SK-N-SH treated with all-trans-retinoic acid at 6 μM for 48 hours (cell line): ENCODE results near the gene SNRNP25.

Source experiments
- ATAC-seq: fragments of 200-7000 bp; cut with Tn5 transposase; 3 replicates; pipeline ENCODE4 v1.9.1; 2020; ENCODE audit warnings: mild to moderate bottlenecking, moderate library complexity
- ARNTL ChIP-seq: fragments of 450-650 bp; formaldehyde crosslinking; IDR thresholded peaks from 2 replicates; pipeline ENCODE4 v1.5.0; 2020; ENCODE audit warnings: low read depth, mild to moderate bottlenecking, moderate library complexity, borderline replicate concordance
- BACH2 ChIP-seq: fragments of 250-450 bp; sonication (Bioruptor Pico); IDR thresholded peaks from 2 replicates; pipeline ENCODE4 v1.9.0; 2021; ENCODE audit warnings: mild to moderate bottlenecking, borderline replicate concordance
- CSDC2 ChIP-seq: fragments of 250-450 bp; sonication (Bioruptor Pico); IDR thresholded peaks from 2 replicates; pipeline ENCODE4 v1.5.0; 2020; ENCODE audit warnings: mild to moderate bottlenecking, moderate library complexity
- CSRNP3 ChIP-seq: fragments of 250-450 bp; sonication (Bioruptor Pico); IDR thresholded peaks from 2 replicates; pipeline ENCODE4 v1.5.1; 2021; ENCODE audit warnings: mild to moderate bottlenecking, moderate library complexity
- GLIS3 ChIP-seq: fragments of 250-450 bp; sonication (Bioruptor Pico); IDR thresholded peaks from 2 replicates; pipeline ENCODE4 v1.5.0; 2020; ENCODE audit warnings: mild to moderate bottlenecking, moderate library complexity
- ISL1 ChIP-seq: fragments of 250-450 bp; sonication (Bioruptor Pico); IDR thresholded peaks from 2 replicates; pipeline ENCODE4 v2.1.2; 2022; ENCODE audit warnings: mild to moderate bottlenecking, moderate library complexity
- OSR1 ChIP-seq: fragments of 250-450 bp; sonication (Bioruptor Pico); IDR thresholded peaks from 2 replicates; pipeline ENCODE4 v1.8.0; 2022; ENCODE audit warnings: moderate library complexity, mild to moderate bottlenecking, inconsistent platforms
- PATZ1 ChIP-seq: fragments of 250-450 bp; sonication (Bioruptor Pico); IDR thresholded peaks from 2 replicates; pipeline ENCODE4 v1.8.0; 2020; ENCODE audit warnings: mild to moderate bottlenecking, moderate library complexity, borderline replicate concordance
- POU6F1 ChIP-seq: fragments of 250-450 bp; sonication (Bioruptor Pico); IDR thresholded peaks from 2 replicates; pipeline ENCODE4 v1.8.0; 2021; ENCODE audit warnings: low read depth, mild to moderate bottlenecking, moderate library complexity, borderline replicate concordance
- PPARA ChIP-seq: fragments of 250-450 bp; sonication (Bioruptor Pico); IDR thresholded peaks from 2 replicates; pipeline ENCODE4 v1.5.0; 2020; ENCODE audit warnings: mild to moderate bottlenecking, borderline replicate concordance
- RARB ChIP-seq: fragments of 250-450 bp; sonication (Bioruptor Pico); IDR thresholded peaks from 2 replicates; pipeline ENCODE4 v1.8.0; 2021; ENCODE audit warnings: mild to moderate bottlenecking, moderate library complexity
- SNAI2 ChIP-seq: fragments of 250-450 bp; sonication (Bioruptor Pico); IDR thresholded peaks from 2 replicates; pipeline ENCODE4 v1.5.0; 2020; ENCODE audit warnings: mild to moderate bottlenecking, moderate library complexity
- TCF4 ChIP-seq: fragments of 250-450 bp; sonication (Bioruptor Pico); IDR thresholded peaks from 2 replicates; pipeline ENCODE4 v1.8.0; 2021; ENCODE audit warnings: mild to moderate bottlenecking, moderate library complexity, borderline replicate concordance
- TOX ChIP-seq: fragments of 250-450 bp; sonication (Bioruptor Pico); IDR thresholded peaks from 2 replicates; pipeline ENCODE4 v1.8.0; 2021; ENCODE audit warnings: mild to moderate bottlenecking, moderate library complexity, borderline replicate concordance
- TSHZ2 ChIP-seq: fragments of 250-450 bp; sonication (Bioruptor Pico); IDR thresholded peaks from 2 replicates; pipeline ENCODE4 v1.5.0; 2020; ENCODE audit warnings: mild to moderate bottlenecking, moderate library complexity
- ZC3H10 ChIP-seq: fragments of 250-450 bp; sonication (Bioruptor Pico); IDR thresholded peaks from 2 replicates; pipeline ENCODE4 v1.5.1; 2021; ENCODE audit warnings: mild to moderate bottlenecking, moderate library complexity
- ZFP3 ChIP-seq: fragments of 250-450 bp; sonication (Bioruptor Pico); IDR thresholded peaks from 2 replicates; pipeline ENCODE4 v1.5.0; 2020; ENCODE audit warnings: mild to moderate bottlenecking, moderate library complexity
- ZFP30 ChIP-seq: fragments of 450-650 bp; formaldehyde crosslinking; IDR thresholded peaks from 2 replicates; pipeline ENCODE4 v1.5.0; 2022; ENCODE audit warnings: mild to moderate bottlenecking, moderate library complexity
- ZNF565 ChIP-seq: fragments of 450-650 bp; formaldehyde crosslinking; conservative IDR thresholded peaks from 2 replicates; pipeline ENCODE4 v1.5.0; 2020; ENCODE audit warnings: low read depth, mild to moderate bottlenecking, moderate library complexity
- ZNF70 ChIP-seq: fragments of 450-650 bp; formaldehyde crosslinking; IDR thresholded peaks from 2 replicates; pipeline ENCODE4 v1.5.0; 2020; ENCODE audit warnings: mild to moderate bottlenecking, moderate library complexity
- ZNF8 ChIP-seq: fragments of 450-650 bp; formaldehyde crosslinking; IDR thresholded peaks from 2 replicates; pipeline ENCODE4 v1.5.0; 2020; ENCODE audit warnings: mild to moderate bottlenecking, moderate library complexity

The SNRNP25 gene

GRCh38 chr16:84718-85406 lies 31.2 kb downstream of the SNRNP25 start:
- ATAC-seq = peak; percentile 84
- TF ChIP-seq ZFP3 (CRISPR knock-in tag) = no peak
- no peak for TF ChIP-seq ZFP30 (CRISPR knock-in tag)
- no peak for TF ChIP-seq ZNF70 (CRISPR knock-in tag)
- TF ChIP-seq OSR1 (CRISPR knock-in tag) = no peak
- no peak for TF ChIP-seq ZNF565 (CRISPR knock-in tag)
- no peak for TF ChIP-seq CSRNP3 (CRISPR knock-in tag)
- no peak for TF ChIP-seq GLIS3
- TF ChIP-seq ARNTL (CRISPR knock-in tag) = no peak
- no peak for TF ChIP-seq PATZ1 (CRISPR knock-in tag)
- no peak for TF ChIP-seq TSHZ2 (CRISPR knock-in tag)
- TF ChIP-seq ZNF8 (CRISPR knock-in tag) = no peak
- no peak for TF ChIP-seq ZC3H10 (CRISPR knock-in tag)
- TF ChIP-seq TCF4 = no peak
- TF ChIP-seq BACH2 = no peak
- no peak for TF ChIP-seq POU6F1 (CRISPR knock-in tag)
- no peak for TF ChIP-seq PPARA (CRISPR knock-in tag)
- no peak for TF ChIP-seq SNAI2

GRCh38 chr16:85407-85782 lies 31.8 kb downstream of the SNRNP25 start:
- no peak for TF ChIP-seq CSDC2 (CRISPR knock-in tag)
- no peak for TF ChIP-seq ARNTL (CRISPR knock-in tag)
- no peak for TF ChIP-seq TSHZ2 (CRISPR knock-in tag)
- no peak for TF ChIP-seq ISL1 (CRISPR knock-in tag)
- no peak for TF ChIP-seq OSR1 (CRISPR knock-in tag)
- TF ChIP-seq BACH2 = no peak
- TF ChIP-seq PPARA (CRISPR knock-in tag) = no peak
- TF ChIP-seq ZC3H10 (CRISPR knock-in tag) = no peak
- no peak for TF ChIP-seq ZNF8 (CRISPR knock-in tag)
- TF ChIP-seq RARB (CRISPR knock-in tag) = no peak
- TF ChIP-seq ZFP3 (CRISPR knock-in tag) = no peak
- TF ChIP-seq TOX (CRISPR knock-in tag) = no peak
- no peak for TF ChIP-seq PATZ1 (CRISPR knock-in tag)
- no peak for TF ChIP-seq ZNF565 (CRISPR knock-in tag)
- TF ChIP-seq POU6F1 (CRISPR knock-in tag) = no peak
- no peak for ATAC-seq
